IMR-90 (cell line): Measurements from ENCODE around the gene HCN2. TPM values are rescaled to one million over a fixed set of nuclear protein-coding genes. Genes with fewer than 3 reads are reported as not detected.
A peak's percentile ranks its signal among the peaks of the same experiment; 100 is the strongest.

ENCODE experiments used
- ATAC-seq: fragments of 200-7000 bp; cut with Tn5 transposase; 2 replicates; pipeline ENCODE4 v1.9.1; 2020; ENCODE audit warnings: low read depth, mild to moderate bottlenecking, moderate library complexity
- BruUV-seq: library from RNA; stranded (reverse); fragments of 400-500 nt; replicated peaks from 2 replicates; lab custom pipeline; 2021; lab: Mats Ljungman, UMichigan
- CTCF ChIA-PET: fragments of 300-600 bp; formaldehyde crosslinking; extraction: SDS; loops from one replicate; lab custom pipeline; 2021; ENCODE audit warnings: antibody characterized with exemption; lab: Yijun Ruan, JAX
- POLR2A ChIA-PET: fragments of 300-600 bp; sonication (Branson Sonifier 250); formaldehyde crosslinking; loops from one replicate; lab custom pipeline; 2022; ENCODE audit warnings: antibody characterized with exemption; ENCODE audit not compliant: unreplicated experiment; lab: Charles Lee
- DNase-seq: peaks from one replicate; pipeline ENCODE4 v3.0.0; 2013
- H2AFZ ChIP-seq: replicated peaks from 2 replicates; pipeline ENCODE3; 2013; ENCODE audit warnings: low read length, mild to moderate bottlenecking; ENCODE audit not compliant: poor library complexity
- H2AK5ac ChIP-seq: 2 replicates; pipeline ENCODE4 v1.6.1; 2013; ENCODE audit warnings: low read depth, low read length, inconsistent platforms
- H2AK9ac ChIP-seq: replicated peaks from 2 replicates; pipeline ENCODE3; 2013; ENCODE audit warnings: mild to moderate bottlenecking, low read depth, low read length, moderate library complexity; ENCODE audit not compliant: poor library complexity
- H2BK120ac ChIP-seq: 2 replicates; pipeline ENCODE4 v1.6.1; 2013; ENCODE audit warnings: low read depth, low read length, inconsistent platforms
- H2BK15ac ChIP-seq: 3 replicates; pipeline ENCODE4 v1.6.1; 2013; ENCODE audit warnings: low read depth, low read length, inconsistent platforms
- H2BK20ac ChIP-seq: 2 replicates; pipeline ENCODE4 v1.6.1; 2013; ENCODE audit warnings: low read depth, mild to moderate bottlenecking, inconsistent platforms, low read length, moderate library complexity
- H2BK5ac ChIP-seq: 2 replicates; pipeline ENCODE4 v1.6.1; 2013; ENCODE audit warnings: mild to moderate bottlenecking, low read depth, low read length, inconsistent platforms; ENCODE audit not compliant: poor library complexity, severe bottlenecking
- H3K14ac ChIP-seq: replicated peaks from 2 replicates; pipeline ENCODE4 v1.6.1; 2013; ENCODE audit warnings: low read depth, low read length, inconsistent platforms
- H3K18ac ChIP-seq: 2 replicates; pipeline ENCODE4 v1.6.1; 2013; ENCODE audit warnings: low read depth, low read length, control low read depth
- H3K23ac ChIP-seq: 2 replicates; pipeline ENCODE4 v1.6.1; 2013; ENCODE audit warnings: low read depth, low read length, inconsistent platforms
- H3K27ac ChIP-seq: 2 replicates; pipeline ENCODE4 v1.5.1; 2013; ENCODE audit warnings: mild to moderate bottlenecking, control low read depth, low read length; ENCODE audit not compliant: insufficient read depth
- H3K27me3 ChIP-seq: 2 replicates; pipeline ENCODE4 v1.6.1; 2013; ENCODE audit warnings: low read length; ENCODE audit not compliant: control insufficient read depth, insufficient read depth
- H3K36me3 ChIP-seq: 2 replicates; pipeline ENCODE4 v1.6.1; 2013; ENCODE audit warnings: low read length, mixed read lengths; ENCODE audit not compliant: control insufficient read depth, insufficient read depth
- H3K4ac ChIP-seq: 2 replicates; pipeline ENCODE4 v1.6.1; 2013; ENCODE audit warnings: low read depth, low read length, inconsistent platforms
- H3K4me1 ChIP-seq: 2 replicates; pipeline ENCODE4 v1.6.1; 2013; ENCODE audit warnings: low read length, mixed read lengths; ENCODE audit not compliant: control insufficient read depth, insufficient read depth
- H3K4me2 ChIP-seq: 2 replicates; pipeline ENCODE4 v1.6.1; 2013; ENCODE audit warnings: low read depth, mild to moderate bottlenecking, control low read depth, low read length, moderate library complexity
- H3K4me3 ChIP-seq: 2 replicates; pipeline ENCODE4 v1.5.1; 2013; ENCODE audit warnings: low read depth, mild to moderate bottlenecking, control low read depth, low read length, moderate library complexity; ENCODE audit not compliant: insufficient read depth
- H3K56ac ChIP-seq: 2 replicates; pipeline ENCODE4 v1.6.1; 2013; ENCODE audit warnings: low read length, inconsistent platforms; ENCODE audit not compliant: insufficient read depth; ENCODE audit errors: extremely low read depth
- H3K79me1 ChIP-seq, 2 experiments: 2 replicates each; pipeline ENCODE4 v1.6.1; 2013; ENCODE audit warnings: low read length in 2 of 2, inconsistent platforms in 1 of 2, low read depth in 1 of 2
- H3K9ac ChIP-seq: 2 replicates; pipeline ENCODE4 v1.6.1; 2013; ENCODE audit warnings: low read depth, low read length, control low read depth
- H3K9me1 ChIP-seq: 2 replicates; pipeline ENCODE4 v1.6.1; 2013; ENCODE audit warnings: low read length, inconsistent platforms; ENCODE audit not compliant: insufficient read depth
- H3K9me3 ChIP-seq: 2 replicates; pipeline ENCODE4 v1.6.1; 2013; ENCODE audit warnings: low read length; ENCODE audit not compliant: control insufficient read depth, insufficient read depth
- H4K20me1 ChIP-seq: 2 replicates; pipeline ENCODE4 v1.6.1; 2013; ENCODE audit warnings: low read length, inconsistent platforms; ENCODE audit not compliant: insufficient read depth
- H4K5ac ChIP-seq: 2 replicates; pipeline ENCODE4 v1.6.1; 2013; ENCODE audit warnings: mild to moderate bottlenecking, low read depth, low read length, control low read depth
- H4K8ac ChIP-seq, 2 experiments: 2 replicates each; pipeline ENCODE4 v1.6.1; 2013; ENCODE audit warnings: low read depth in 2 of 2, low read length in 2 of 2, control low read depth in 1 of 2, inconsistent platforms in 1 of 2
- H4K91ac ChIP-seq: 2 replicates; pipeline ENCODE4 v1.6.1; 2013; ENCODE audit warnings: low read depth, low read length, inconsistent platforms; ENCODE audit not compliant: insufficient read depth
- BHLHE40 ChIP-seq: fragments of 150-350 bp; IDR thresholded peaks from 2 replicates; pipeline ENCODE4 v1.6.1; 2016; ENCODE audit warnings: mild to moderate bottlenecking, low read depth, low read length
- CEBPB ChIP-seq: IDR thresholded peaks from 2 replicates; pipeline ENCODE4 v1.6.1; 2012; ENCODE audit warnings: low read depth, low read length, improper control_type of control experiment
- CHD1 ChIP-seq: IDR thresholded peaks from 2 replicates; pipeline ENCODE4 v1.6.1; 2012; ENCODE audit warnings: low read depth, low read length, improper control_type of control experiment
- CTCF ChIP-seq: conservative IDR thresholded peaks from 2 replicates; pipeline ENCODE4 v1.5.1; 2012; ENCODE audit warnings: mild to moderate bottlenecking, low read depth, low read length, improper control_type of control experiment
- FOS ChIP-seq: fragments of 150-350 bp; IDR thresholded peaks from 2 replicates; pipeline ENCODE4 v1.6.1; 2016; ENCODE audit warnings: low read depth, low read length
- MAFK ChIP-seq: IDR thresholded peaks from 2 replicates; pipeline ENCODE4 v1.6.1; 2012; ENCODE audit warnings: low read depth, low read length, improper control_type of control experiment
- MAZ ChIP-seq: IDR thresholded peaks from 2 replicates; pipeline ENCODE4 v1.6.1; 2012; ENCODE audit warnings: low read depth, mild to moderate bottlenecking, low read length, improper control_type of control experiment, moderate library complexity, borderline replicate concordance
- MXI1 ChIP-seq: IDR thresholded peaks from 2 replicates; pipeline ENCODE4 v1.6.1; 2012; ENCODE audit warnings: low read depth, mild to moderate bottlenecking, low read length, moderate library complexity, borderline replicate concordance
- NFE2L2 ChIP-seq: fragments of 150-350 bp; IDR thresholded peaks from 2 replicates; pipeline ENCODE4 v1.6.1; 2016; ENCODE audit warnings: low read depth, mild to moderate bottlenecking, low read length
- POLR2A ChIP-seq: IDR thresholded peaks from 2 replicates; pipeline ENCODE4 v1.6.1; 2012; ENCODE audit warnings: mild to moderate bottlenecking, low read depth, low read length
- RAD21 ChIP-seq: IDR thresholded peaks from 2 replicates; pipeline ENCODE4 v1.6.1; 2012; ENCODE audit warnings: low read length, improper control_type of control experiment
- RCOR1 ChIP-seq: IDR thresholded peaks from 2 replicates; pipeline ENCODE4 v1.6.1; 2012; ENCODE audit warnings: mild to moderate bottlenecking, low read length, improper control_type of control experiment; ENCODE audit not compliant: insufficient replicate concordance
- RFX5 ChIP-seq: IDR thresholded peaks from 2 replicates; pipeline ENCODE4 v1.8.0; 2012; ENCODE audit warnings: low read depth, mild to moderate bottlenecking, low read length, moderate library complexity
- SMC3 ChIP-seq: fragments of 150-350 bp; IDR thresholded peaks from 2 replicates; pipeline ENCODE4 v1.6.1; 2016; ENCODE audit warnings: low read depth, mild to moderate bottlenecking, antibody characterized with exemption, low read length, moderate library complexity
- WGBS, 2 experiments: methylation state at CpG; one replicate each; pipeline versions ENCODE4 v1.1.5 to v1.1.7; 2013; ENCODE audit warnings: missing lambda C conversion rate in 2 of 2; ENCODE audit not compliant: insufficient read length in 1 of 2; ENCODE audit errors: extremely low coverage in 2 of 2; 5-methylcytosine and 5-hydroxymethylcytosine counted together
- dilution Hi-C: fragments of 300-500 bp; cut with HindIII; formaldehyde crosslinking; loops from one replicate; pipeline ENCODE4 v1.14.3; 2018; ENCODE audit warnings: low sequenced_read_pairs; ENCODE audit not compliant: unreplicated experiment
- in situ Hi-C: fragments of 300-500 bp; cut with MboI; formaldehyde crosslinking; loops from 3 replicates; pipeline ENCODE4 v1.14.3; 2019; ENCODE audit warnings: low sequenced_read_pairs, inconsistent platforms, mixed read lengths
- intact Hi-C: fragments of 100-400 bp; cut with micrococcal nuclease; formaldehyde crosslinking; loops from 2 replicates; pipeline ENCODE4 v1.10.0; 2022
- polyA plus RNA-seq, 3 experiments: library from polyadenylated mRNA; depleted of rRNA; stranded (reverse); fragments of >200 nt; gene quantifications; 2 replicates each; pipeline ENCODE4 v1.2.3, GENCODE V29; 2012; ENCODE audit warnings: low replicate concordance in 1 of 3
- total RNA-seq: library from RNA; depleted of rRNA; stranded (reverse); fragments of >200 nt; gene quantifications from 2 replicates; pipeline ENCODE4 v1.2.3, GENCODE V29; 2012
- TF ChIP-seq, protein P1 (sequence below): fragments of 150-350 bp; IDR thresholded peaks from 2 replicates; pipeline ENCODE4 v1.6.1; 2016; ENCODE audit warnings: low read depth, mild to moderate bottlenecking, low read length, moderate library complexity, borderline replicate concordance
- TF ChIP-seq, protein P2 (sequence below): fragments of 150-350 bp; IDR thresholded peaks from 2 replicates; pipeline ENCODE4 v1.6.1; 2017; ENCODE audit warnings: mild to moderate bottlenecking, antibody characterized with exemption, low read length, low read depth

Gene HCN2
- total and polyA plus RNA-seq, 2 of the 4 experiments (the other 2 are of a cell fraction): 0.72 to 2.6 TPM

DNA sequence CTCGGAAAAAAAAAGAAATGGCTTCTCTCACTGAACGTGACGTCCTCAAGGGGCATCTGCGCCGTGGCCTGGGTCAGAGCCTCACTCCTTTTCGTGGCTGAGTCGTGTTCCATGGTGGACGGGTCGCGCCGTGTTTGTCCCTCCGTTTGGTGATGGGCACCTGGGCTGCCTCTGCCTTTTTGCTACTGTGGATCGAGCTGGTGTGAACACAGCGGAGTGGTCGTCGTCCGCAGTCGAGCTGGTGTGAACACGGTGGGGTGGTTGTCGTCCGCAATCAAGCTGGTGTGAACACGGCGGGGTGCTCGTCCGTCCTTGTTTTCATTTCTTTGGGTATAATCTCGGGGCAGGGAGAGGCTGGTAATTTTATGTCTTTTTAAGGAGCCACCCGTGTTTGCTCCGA lies 11.6 kb downstream of the HCN2 start:
- no peak overlapping the region for H4K8ac ChIP-seq
- no peak overlapping the region for H2BK20ac ChIP-seq
- no peak overlapping the region for H3K4me3 ChIP-seq
- in situ Hi-C loops (no loop called here), dilution Hi-C loops (no loop called here), intact Hi-C loops (no loop called here)
- H2BK15ac ChIP-seq: no peak overlapping the region
- no peaks in the 10 kb centered on the region for H3K36me3 ChIP-seq
- peaks cover 7% of the 10 kb centered on the region; the same call in 1 of the 2 replicates for H3K9me3 ChIP-seq
- H2AK5ac ChIP-seq: no peak overlapping the region
- peak overlapping the region; percentile 21 for H2AFZ ChIP-seq
- H3K9ac ChIP-seq: no peak overlapping the region
- no peak overlapping the region for H4K91ac ChIP-seq
- 89% methylated on average over 27 of the region's 28 CpGs; no CpG with 5 or more reads in 1 of the 2 experiments for WGBS, 2 experiments
- no peak overlapping the region for H3K4me2 ChIP-seq
- ATAC-seq (no peak), DNase-seq (no peak)
- H3K18ac ChIP-seq: no peak overlapping the region
- H2AK9ac ChIP-seq: no peak overlapping the region
- peaks cover 2% of the 10 kb centered on the region; the same call in 1 of the 2 replicates for H3K27me3 ChIP-seq
- no peak overlapping the region for H3K56ac ChIP-seq
- H2BK120ac ChIP-seq: no peak overlapping the region
- ChIA-PET CTCF (no interaction called here), POLR2A (no interaction called here)
- H3K9me1 ChIP-seq: no peaks in the 10 kb centered on the region
- H3K14ac ChIP-seq: no peak overlapping the region
- BruUV-seq: no TSS peak
- H3K23ac ChIP-seq: no peak overlapping the region
- TF ChIP-seq RFX5 (no peak), CEBPB (no peak), FOS (no peak), RAD21 (no peak), MAFK (no peak), CHD1 (no peak), SMC3 (no peak), CTCF (no peak), NFE2L2 (no peak), POLR2A (no peak), BHLHE40 (no peak), MAZ (no peak), RCOR1 (no peak), MXI1 (no peak)
- TF ChIP-seq, protein P1, sequence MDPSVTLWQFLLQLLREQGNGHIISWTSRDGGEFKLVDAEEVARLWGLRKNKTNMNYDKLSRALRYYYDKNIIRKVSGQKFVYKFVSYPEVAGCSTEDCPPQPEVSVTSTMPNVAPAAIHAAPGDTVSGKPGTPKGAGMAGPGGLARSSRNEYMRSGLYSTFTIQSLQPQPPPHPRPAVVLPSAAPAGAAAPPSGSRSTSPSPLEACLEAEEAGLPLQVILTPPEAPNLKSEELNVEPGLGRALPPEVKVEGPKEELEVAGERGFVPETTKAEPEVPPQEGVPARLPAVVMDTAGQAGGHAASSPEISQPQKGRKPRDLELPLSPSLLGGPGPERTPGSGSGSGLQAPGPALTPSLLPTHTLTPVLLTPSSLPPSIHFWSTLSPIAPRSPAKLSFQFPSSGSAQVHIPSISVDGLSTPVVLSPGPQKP: no peak
- TF ChIP-seq, protein P2, sequence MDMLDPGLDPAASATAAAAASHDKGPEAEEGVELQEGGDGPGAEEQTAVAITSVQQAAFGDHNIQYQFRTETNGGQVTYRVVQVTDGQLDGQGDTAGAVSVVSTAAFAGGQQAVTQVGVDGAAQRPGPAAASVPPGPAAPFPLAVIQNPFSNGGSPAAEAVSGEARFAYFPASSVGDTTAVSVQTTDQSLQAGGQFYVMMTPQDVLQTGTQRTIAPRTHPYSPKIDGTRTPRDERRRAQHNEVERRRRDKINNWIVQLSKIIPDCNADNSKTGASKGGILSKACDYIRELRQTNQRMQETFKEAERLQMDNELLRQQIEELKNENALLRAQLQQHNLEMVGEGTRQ: no peak
- H3K4ac ChIP-seq: no peak overlapping the region
- H3K27ac ChIP-seq: no peak overlapping the region
- H2BK5ac ChIP-seq: no peak overlapping the region
- H4K20me1 ChIP-seq: no peaks in the 10 kb centered on the region; the same call in 1 of the 2 replicates
- no peak overlapping the region for H4K5ac ChIP-seq
- H3K79me1 ChIP-seq: no peaks in the 10 kb centered on the region
- H3K4me1 ChIP-seq: no peaks in the 10 kb centered on the region
